Panc1 (cell line): ENCODE measurements around the gene SNRPA1. TPM values are rescaled to one million over a fixed set of nuclear protein-coding genes. Genes with fewer than 3 reads are reported as not detected.

Experiments
- ATAC-seq: fragments of 200-7000 bp; cut with Tn5 transposase; 2 replicates; pipeline ENCODE4 v1.9.1; 2020; ENCODE audit warnings: mild to moderate bottlenecking, moderate library complexity
- BruUV-seq: library from RNA; stranded (reverse); fragments of 400-500 nt; replicated peaks from 2 replicates; lab custom pipeline; 2021; lab: Mats Ljungman, UMichigan
- CTCF ChIA-PET: fragments of 300-600 bp; sonication (Branson Sonifier 250); formaldehyde crosslinking; loops from one replicate; lab custom pipeline; 2022; ENCODE audit warnings: antibody characterized with exemption; lab: Charles Lee
- POLR2A ChIA-PET: fragments of 300-600 bp; sonication (Branson Sonifier 250); formaldehyde crosslinking; loops from one replicate; lab custom pipeline; 2022; ENCODE audit warnings: antibody characterized with exemption; lab: Charles Lee
- DNase-seq: peaks from one replicate; pipeline ENCODE4 v3.0.0-alpha.2; 2010; ENCODE audit warnings: low read depth, low spot score
- H3K27ac ChIP-seq: 2 replicates; pipeline ENCODE4 v1.5.1; 2011; ENCODE audit warnings: mild to moderate bottlenecking, low read length, inconsistent platforms
- H3K27me3 ChIP-seq: fragments of 200-500 bp; sonication (Bioruptor generic); 2 replicates; pipeline ENCODE4 v1.6.0; 2014; ENCODE audit warnings: low read length, inconsistent platforms; ENCODE audit not compliant: control insufficient read depth, insufficient read depth
- H3K36me3 ChIP-seq: fragments of 200-500 bp; sonication (Bioruptor generic); 2 replicates; pipeline ENCODE4 v1.5.1; 2014; ENCODE audit warnings: inconsistent platforms, mild to moderate bottlenecking, low read length, moderate library complexity; ENCODE audit not compliant: control insufficient read depth, insufficient read depth
- H3K4me1 ChIP-seq: 2 replicates; pipeline ENCODE4 v1.5.1; 2011; ENCODE audit warnings: inconsistent platforms, mild to moderate bottlenecking, low read length, moderate library complexity; ENCODE audit not compliant: control insufficient read depth, insufficient read depth
- H3K4me3 ChIP-seq, 2 experiments: 2 replicates each; pipeline ENCODE4 v1.5.1; 2011 to 2012; ENCODE audit warnings: low read depth in 2 of 2, low read length in 2 of 2, mild to moderate bottlenecking in 2 of 2, inconsistent platforms in 1 of 2, moderate library complexity in 1 of 2
- H3K9me3 ChIP-seq: fragments of 200-500 bp; sonication (Bioruptor generic); 2 replicates; pipeline ENCODE4 v1.5.1; 2014; ENCODE audit warnings: low read depth, mild to moderate bottlenecking, inconsistent platforms, low read length, moderate library complexity; ENCODE audit not compliant: control insufficient read depth, insufficient read depth
- CTCF ChIP-seq: fragments of 450-650 bp; IDR thresholded peaks from 2 replicates; pipeline ENCODE4 v1.5.1; 2017; ENCODE audit warnings: mild to moderate bottlenecking
- POLR2AphosphoS5 ChIP-seq: IDR thresholded peaks from 2 replicates; pipeline ENCODE4 v1.6.1; 2012; ENCODE audit warnings: mild to moderate bottlenecking, low read depth, low read length, moderate library complexity
- SIN3A ChIP-seq: IDR thresholded peaks from 2 replicates; pipeline ENCODE4 v1.6.1; 2012; ENCODE audit warnings: low read depth, mild to moderate bottlenecking, low read length, moderate library complexity, borderline replicate concordance; ENCODE audit not compliant: insufficient read depth
- TCF7L2 ChIP-seq: IDR thresholded peaks from 2 replicates; pipeline ENCODE4 v1.6.1; 2011; ENCODE audit warnings: mild to moderate bottlenecking, low read depth, low read length, inconsistent platforms
- in situ Hi-C: cut with HindIII; loops from 2 replicates; pipeline ENCODE4 v1.10.0; 2016; ENCODE audit warnings: low sequenced_read_pairs, low pct_unique_long_range_greater_than_20kb
- intact Hi-C: fragments of 100-400 bp; cut with micrococcal nuclease; formaldehyde crosslinking; loops from one replicate; pipeline ENCODE4 v1.10.0; 2022; ENCODE audit not compliant: unreplicated experiment
- total RNA-seq: library from RNA; stranded (reverse); gene quantifications from one replicate; pipeline ENCODE4 v1.2.1, GENCODE V29; 2021; ENCODE audit not compliant: unreplicated experiment
- TF ChIP-seq, protein P1 (sequence below), 2 experiments: IDR thresholded peaks; 2 replicates each; pipeline ENCODE4 v1.6.1; 2011 to 2012; ENCODE audit warnings: low read depth in 2 of 2, control low read depth in 1 of 2, low read length in 1 of 2, mild to moderate bottlenecking in 1 of 2, moderate library complexity in 1 of 2; ENCODE audit not compliant: insufficient read depth in 1 of 2

SNRPA1 gene
- total RNA-seq, 1 experiment from 2014 or later: 98.0 TPM

- ChIA-PET POLR2A (no interaction called here), CTCF (no interaction called here)
- H3K4me1 ChIP-seq: peaks cover 2% of the 10 kb centered on the region; the same call in 1 of the 2 replicates
- H3K27me3 ChIP-seq: no peaks in the 10 kb centered on the region
- intact Hi-C loops (loop anchor here (5.0 kb wide), 1 partner anchor 199 kb away; no protein-coding TSS in a partner anchor), in situ Hi-C loops (no loop called here)
- no TSS peak for BruUV-seq
- no peak overlapping the region for H3K27ac ChIP-seq
- DNase-seq: no peak
- no peaks in the 10 kb centered on the region for H3K9me3 ChIP-seq
- no peak overlapping the region for H3K4me3 ChIP-seq
- no peaks in the 10 kb centered on the region for H3K36me3 ChIP-seq
- TF ChIP-seq POLR2AphosphoS5: no peak
- no peak for TF ChIP-seq TCF7L2
- TF ChIP-seq, protein P1, sequence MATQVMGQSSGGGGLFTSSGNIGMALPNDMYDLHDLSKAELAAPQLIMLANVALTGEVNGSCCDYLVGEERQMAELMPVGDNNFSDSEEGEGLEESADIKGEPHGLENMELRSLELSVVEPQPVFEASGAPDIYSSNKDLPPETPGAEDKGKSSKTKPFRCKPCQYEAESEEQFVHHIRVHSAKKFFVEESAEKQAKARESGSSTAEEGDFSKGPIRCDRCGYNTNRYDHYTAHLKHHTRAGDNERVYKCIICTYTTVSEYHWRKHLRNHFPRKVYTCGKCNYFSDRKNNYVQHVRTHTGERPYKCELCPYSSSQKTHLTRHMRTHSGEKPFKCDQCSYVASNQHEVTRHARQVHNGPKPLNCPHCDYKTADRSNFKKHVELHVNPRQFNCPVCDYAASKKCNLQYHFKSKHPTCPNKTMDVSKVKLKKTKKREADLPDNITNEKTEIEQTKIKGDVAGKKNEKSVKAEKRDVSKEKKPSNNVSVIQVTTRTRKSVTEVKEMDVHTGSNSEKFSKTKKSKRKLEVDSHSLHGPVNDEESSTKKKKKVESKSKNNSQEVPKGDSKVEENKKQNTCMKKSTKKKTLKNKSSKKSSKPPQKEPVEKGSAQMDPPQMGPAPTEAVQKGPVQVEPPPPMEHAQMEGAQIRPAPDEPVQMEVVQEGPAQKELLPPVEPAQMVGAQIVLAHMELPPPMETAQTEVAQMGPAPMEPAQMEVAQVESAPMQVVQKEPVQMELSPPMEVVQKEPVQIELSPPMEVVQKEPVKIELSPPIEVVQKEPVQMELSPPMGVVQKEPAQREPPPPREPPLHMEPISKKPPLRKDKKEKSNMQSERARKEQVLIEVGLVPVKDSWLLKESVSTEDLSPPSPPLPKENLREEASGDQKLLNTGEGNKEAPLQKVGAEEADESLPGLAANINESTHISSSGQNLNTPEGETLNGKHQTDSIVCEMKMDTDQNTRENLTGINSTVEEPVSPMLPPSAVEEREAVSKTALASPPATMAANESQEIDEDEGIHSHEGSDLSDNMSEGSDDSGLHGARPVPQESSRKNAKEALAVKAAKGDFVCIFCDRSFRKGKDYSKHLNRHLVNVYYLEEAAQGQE (IDR thresholded peaks at IDR 0.05; ENCODE audit: insufficient read depth in 1 of 2, low read depth in 2 of 2, low read length in 1 of 2): no peak
- TF ChIP-seq SIN3A: no peak
- no peak for TF ChIP-seq CTCF
- no peak for ATAC-seq
Observed at GRCh38 chr15:101303408-101303807, 8.4 kb upstream of the SNRPA1 start.

GRCh38 chr15:101296418-101297405, 1.7 kb upstream of the SNRPA1 start:
- H3K4me1 ChIP-seq: peaks cover 23% of the 10 kb centered on the region
- peak overlapping the region in 1 of 2 experiments; percentile 90; a peak in 3 of 4 replicates for H3K4me3 ChIP-seq
- H3K9me3 ChIP-seq: no peaks in the 10 kb centered on the region
- no peaks in the 10 kb centered on the region for H3K27me3 ChIP-seq
- DNase-seq (no peak), ATAC-seq (no peak)
- peaks cover 13% of the 10 kb centered on the region for H3K36me3 ChIP-seq
- BruUV-seq: no TSS peak
- peak overlapping the region; percentile 97 for H3K27ac ChIP-seq
- TF ChIP-seq CTCF: no peak
- TF ChIP-seq SIN3A: no peak
- TF ChIP-seq TCF7L2: no peak
- TF ChIP-seq, protein P1 (IDR thresholded peaks at IDR 0.05; ENCODE audit: insufficient read depth in 1 of 2, low read depth in 2 of 2, low read length in 1 of 2): no peak
- no peak for TF ChIP-seq POLR2AphosphoS5
- intact Hi-C loops (loop anchor here (5.0 kb wide), 2 partner anchors 196 to 281 kb away; no protein-coding TSS in a partner anchor), in situ Hi-C loops (no loop called here)
- POLR2A ChIA-PET: interaction anchor here (0.5 kb wide), 1 partner anchor 22 kb away, joined by 3 read pairs; no protein-coding TSS in a partner anchor
- CTCF ChIA-PET: interaction anchor here (0.9 kb wide), 1 partner anchor 196 kb away, joined by 6 read pairs; no protein-coding TSS in a partner anchor
